Measurements from ENCODE around the gene CALHM3. TPM values are rescaled to one million over a fixed set of nuclear protein-coding genes. Genes with fewer than 3 reads are reported as not detected.

Gene CALHM3
- total and polyA plus RNA-seq, 2 donors: not detected

GRCh38 chr10:103457896-103458583, 21.0 kb downstream of the CALHM3 start:
- DNase-seq (ENCODE audit: extremely low spot score): no peak
- Histone ChIP-seq H3K36me3 (ENCODE audit: insufficient read depth) (no peaks in the 10 kb centered on the region), H3K4me1 (ENCODE audit: insufficient read depth) (no peaks in the 10 kb centered on the region), H3K27ac (ENCODE audit: low read depth) (no peak overlapping the region), H3K4me3 (ENCODE audit: low read depth, low read length) (no peak overlapping the region)
- WGBS: 96% methylated on average over 39 of the region's 39 CpGs

GRCh38 chr10:103457176-103457712, 21.8 kb downstream of the CALHM3 start:
- Histone ChIP-seq H3K4me1 (ENCODE audit: insufficient read depth) (no peaks in the 10 kb centered on the region), H3K4me3 (ENCODE audit: low read depth, low read length) (no peak overlapping the region), H3K36me3 (ENCODE audit: insufficient read depth) (no peaks in the 10 kb centered on the region), H3K27ac (ENCODE audit: low read depth) (no peak overlapping the region)
- no peak for DNase-seq (ENCODE audit: extremely low spot score)
- 80% methylated on average over 8 of the region's 8 CpGs for WGBS

- Histone ChIP-seq H3K4me1 (ENCODE audit: insufficient read depth) (no peaks in the 10 kb centered on the region), H3K36me3 (ENCODE audit: insufficient read depth) (no peaks in the 10 kb centered on the region), H3K27ac (ENCODE audit: low read depth) (no peak overlapping the region), H3K4me3 (ENCODE audit: low read depth, low read length) (no peak overlapping the region)
- DNase-seq (ENCODE audit: extremely low spot score): no peak
- 93% methylated on average over 9 of the region's 9 CpGs for WGBS
Measured at GRCh38 chr10:103456074-103456660, 22.9 kb downstream of the CALHM3 start.

- WGBS: 88% methylated on average over 25 of the region's 25 CpGs
- Histone ChIP-seq H3K4me3 (ENCODE audit: low read depth, low read length) (no peak overlapping the region), H3K27ac (ENCODE audit: low read depth) (no peak overlapping the region), H3K4me1 (ENCODE audit: insufficient read depth) (no peaks in the 10 kb centered on the region), H3K36me3 (ENCODE audit: insufficient read depth) (no peaks in the 10 kb centered on the region)
- no peak for DNase-seq (ENCODE audit: extremely low spot score)
Measured at GRCh38 chr10:103455235-103455634, 23.8 kb downstream of the CALHM3 start.

GRCh38 chr10:103454026-103454425, 25.0 kb downstream of the CALHM3 start:
- DNase-seq (ENCODE audit: extremely low spot score): no peak
- Histone ChIP-seq H3K4me3 (ENCODE audit: low read depth, low read length) (no peak overlapping the region), H3K4me1 (ENCODE audit: insufficient read depth) (no peaks in the 10 kb centered on the region), H3K36me3 (ENCODE audit: insufficient read depth) (no peaks in the 10 kb centered on the region), H3K27ac (ENCODE audit: low read depth) (no peak overlapping the region)
- WGBS: 91% methylated on average over 4 of the region's 4 CpGs

GRCh38 chr10:103452506-103453230, 26.4 kb downstream of the CALHM3 start:
- H3K27ac ChIP-seq (ENCODE audit: low read depth): peak overlapping the region; percentile 91
- no peak for DNase-seq (ENCODE audit: extremely low spot score)
- H3K4me3 ChIP-seq (ENCODE audit: low read depth, low read length): peak overlapping the region; percentile 86
- no peaks in the 10 kb centered on the region for H3K36me3 ChIP-seq (ENCODE audit: insufficient read depth)
- no peaks in the 10 kb centered on the region for H3K4me1 ChIP-seq (ENCODE audit: insufficient read depth)
- WGBS: 25% methylated on average over 27 of the region's 27 CpGs

GRCh38 chr10:103451831-103452505, 27.1 kb downstream of the CALHM3 start, which contains the start of gene CALHM2:
CALHM2 (minus strand) TSS chr10:103452370; CDS start chr10:103449941, 2,429 bp downstream.
- Histone ChIP-seq H3K4me3 (ENCODE audit: low read depth, low read length) (peak within 1 kb of the TSS; percentile 86), H3K36me3 (ENCODE audit: insufficient read depth) (peaks cover 1% of the 10 kb centered on the region), H3K27ac (ENCODE audit: low read depth) (peak within 1 kb of the TSS; percentile 91), H3K4me1 (ENCODE audit: insufficient read depth) (no peaks in the 10 kb centered on the region)
- WGBS: under 1% methylated on average over 32 of the region's 32 CpGs
- DNase-seq (ENCODE audit: extremely low spot score): peak; percentile 48

- peak overlapping the region; percentile 86 for H3K4me3 ChIP-seq (ENCODE audit: low read depth, low read length)
- peaks cover 2% of the 10 kb centered on the region for H3K36me3 ChIP-seq (ENCODE audit: insufficient read depth)
- peak overlapping the region; percentile 91 for H3K27ac ChIP-seq (ENCODE audit: low read depth)
- H3K4me1 ChIP-seq (ENCODE audit: insufficient read depth): no peaks in the 10 kb centered on the region
- DNase-seq (ENCODE audit: extremely low spot score): no peak
- WGBS: 6% methylated on average over 14 of the region's 14 CpGs
Measured at GRCh38 chr10:103451091-103451813, 27.8 kb downstream of the CALHM3 start.

- DNase-seq (ENCODE audit: extremely low spot score): no peak
- Histone ChIP-seq H3K4me1 (ENCODE audit: insufficient read depth) (no peaks in the 10 kb centered on the region), H3K27ac (ENCODE audit: low read depth) (no peak overlapping the region), H3K36me3 (ENCODE audit: insufficient read depth) (peaks cover 2% of the 10 kb centered on the region), H3K4me3 (ENCODE audit: low read depth, low read length) (peak overlapping the region; percentile 86)
- WGBS: 82% methylated on average over 12 of the region's 12 CpGs
Measured at GRCh38 chr10:103450201-103450695, 28.8 kb downstream of the CALHM3 start.

GRCh38 chr10:103449208-103450144, 29.6 kb downstream of the CALHM3 start:
- peaks cover 2% of the 10 kb centered on the region for H3K36me3 ChIP-seq (ENCODE audit: insufficient read depth)
- 86% methylated on average over 34 of the region's 34 CpGs for WGBS
- no peaks in the 10 kb centered on the region for H3K4me1 ChIP-seq (ENCODE audit: insufficient read depth)
- no peak overlapping the region for H3K4me3 ChIP-seq (ENCODE audit: low read depth, low read length)
- H3K27ac ChIP-seq (ENCODE audit: low read depth): no peak overlapping the region
- DNase-seq (ENCODE audit: extremely low spot score): no peak

GRCh38 chr10:103448746-103449145, 30.3 kb downstream of the CALHM3 start:
- Histone ChIP-seq H3K4me1 (ENCODE audit: insufficient read depth) (no peaks in the 10 kb centered on the region), H3K4me3 (ENCODE audit: low read depth, low read length) (no peak overlapping the region), H3K36me3 (ENCODE audit: insufficient read depth) (peaks cover 2% of the 10 kb centered on the region), H3K27ac (ENCODE audit: low read depth) (no peak overlapping the region)
- no peak for DNase-seq (ENCODE audit: extremely low spot score)
- 34% methylated on average over 1 of the region's 1 CpG for WGBS

- Histone ChIP-seq H3K36me3 (ENCODE audit: insufficient read depth) (peaks cover 5% of the 10 kb centered on the region), H3K4me1 (ENCODE audit: insufficient read depth) (no peaks in the 10 kb centered on the region), H3K4me3 (ENCODE audit: low read depth, low read length) (no peak overlapping the region), H3K27ac (ENCODE audit: low read depth) (no peak overlapping the region)
- no peak for DNase-seq (ENCODE audit: extremely low spot score)
- WGBS: 95% methylated on average over 23 of the region's 23 CpGs
Measured at GRCh38 chr10:103447187-103447586, 31.9 kb downstream of the CALHM3 start.

Data from urinary bladder (tissue), 4 donors.